ENCODE results near the gene BTNL9.

GRCh38 chr5:181028032-181028819 is 11.8 kb upstream of the BTNL9 start:
- TF ChIP-seq CTCF (IDR thresholded peaks at IDR 0.05) = no peak
- TF ChIP-seq POLR2A (IDR thresholded peaks at IDR 0.05) = no peak

Measured in heart left ventricle (tissue), 13 donors.